Sigmoid colon (tissue), 7 donors: ENCODE measurements around the gene EML6. TPM values are rescaled to one million over a fixed set of nuclear protein-coding genes. Genes with fewer than 3 reads are reported as not detected.

Experiments used
- DNase-seq: peaks from one replicate; pipeline ENCODE4 v3.0.0-alpha.2; 2019
- H3K27ac ChIP-seq, 4 donors: fragments of 200-600 bp; sonication (generic); one replicate each; pipeline ENCODE4 v1.5.1; 2016 to 2019; ENCODE audit warnings: mild to moderate bottlenecking in 1 of 4
- H3K27me3 ChIP-seq, 3 donors: fragments of 200-600 bp; sonication (generic); one replicate each; pipeline ENCODE4 v1.5.1; 2019; ENCODE audit warnings: mild to moderate bottlenecking in 1 of 3
- H3K36me3 ChIP-seq, 4 donors: fragments of 200-600 bp; sonication (generic); one replicate each; pipeline ENCODE4 v1.5.1; 2016 to 2019
- H3K4me1 ChIP-seq, 4 donors: fragments of 200-600 bp; sonication (generic); one replicate each; pipeline ENCODE4 v1.5.1; 2017 to 2019
- H3K4me3 ChIP-seq, 4 donors: fragments of 200-600 bp; sonication (generic); one replicate each; pipeline ENCODE4 v1.5.1; 2017 to 2019; ENCODE audit warnings: mild to moderate bottlenecking in 2 of 4, moderate library complexity in 1 of 4
- H3K9me3 ChIP-seq, 4 donors: fragments of 200-600 bp in 3 of 4; sonication (generic) in 3 of 4; one replicate each; pipeline versions ENCODE4 v1.5.1 to v1.6.1; 2013 to 2019
- CTCF ChIP-seq, 4 experiments: fragments of 450-650 bp in 3 of 4; fragments of 200-600 bp in 1 of 4; IDR thresholded peaks; one replicate each; pipeline ENCODE4 v1.5.1; 2016 to 2019; ENCODE audit warnings: antibody characterized with exemption in 4 of 4, mild to moderate bottlenecking in 3 of 4, moderate library complexity in 2 of 4
- EP300 ChIP-seq, 4 donors: sonication (generic); formaldehyde crosslinking; IDR thresholded peaks; one replicate each; pipeline ENCODE4 v1.6.1; 2017; ENCODE audit warnings: antibody characterized with exemption in 4 of 4
- POLR2A ChIP-seq, 2 donors: fragments of 450-650 bp; IDR thresholded peaks; one replicate each; pipeline ENCODE4 v1.6.1; 2016; ENCODE audit warnings: antibody characterized with exemption in 2 of 2, mild to moderate bottlenecking in 2 of 2, moderate library complexity in 2 of 2
- POLR2AphosphoS5 ChIP-seq, 4 donors: sonication (generic); formaldehyde crosslinking; IDR thresholded peaks; one replicate each; pipeline ENCODE4 v1.6.1; 2017; ENCODE audit warnings: antibody characterized with exemption in 4 of 4
- WGBS, 2 donors: extraction: QIAGEN DNeasy Blood & Tissue Kit; methylation state at CpG; one replicate each; pipeline ENCODE4 v1.1.7; 2013; 5-methylcytosine and 5-hydroxymethylcytosine counted together
- intact Hi-C: fragments of 100-400 bp; cut with DNase I; formaldehyde crosslinking; loops from one replicate; pipeline ENCODE4 v1.15.1; 2023
- polyA plus RNA-seq, 3 donors: library from polyadenylated mRNA; stranded (reverse); fragments of 200-250 nt; gene quantifications; one replicate each; pipeline ENCODE4 v1.2.3, GENCODE V29; 2013
- total RNA-seq, 4 donors: library from RNA; depleted of rRNA; stranded (reverse); fragments of >200 nt; gene quantifications; one replicate each; pipeline ENCODE4 v1.1.0, GENCODE V29; 2016
- donor health status: healthy with polysubstance abuse.
- donor health status: Bipolar disorder and iron deficiency.
- donor health status: healthy.

EML6 gene
- total and polyA plus RNA-seq, 7 donors: 0.46 to 2.2 (median 1.2) TPM

GRCh38 chr2:54945391-54946219 is 222.1 kb downstream of the EML6 start:
- Histone ChIP-seq H3K36me3 (no peaks in the 10 kb centered on the region), H3K27me3 (no peaks in the 10 kb centered on the region), H3K9me3 (no peaks in the 10 kb centered on the region), H3K4me3 (no peak overlapping the region), H3K4me1 (peaks cover 0 to 9% (median 0%) of the 10 kb centered on the region in 4 donors), H3K27ac (peak overlapping the region in 3 of 4 donors; percentile 31 to 57 (median 40))
- WGBS, 2 donors: 68 to 72% methylated on average over 8 of the region's 8 CpGs
- TF ChIP-seq CTCF (IDR thresholded peaks at IDR 0.05) (no peak), POLR2A (IDR thresholded peaks at IDR 0.05) (no peak), POLR2AphosphoS5 (IDR thresholded peaks at IDR 0.05) (no peak), EP300 (IDR thresholded peaks at IDR 0.05) (no peak)
- intact Hi-C loops: no loop called here
- peak; percentile 85 for DNase-seq

- TF ChIP-seq POLR2AphosphoS5 (IDR thresholded peaks at IDR 0.05): no peak
- no peak for TF ChIP-seq EP300 (IDR thresholded peaks at IDR 0.05)
- TF ChIP-seq POLR2A (IDR thresholded peaks at IDR 0.05): no peak
- TF ChIP-seq CTCF (IDR thresholded peaks at IDR 0.05): no peak
- Histone ChIP-seq H3K4me1 (peaks cover 0 to 9% (median 0%) of the 10 kb centered on the region in 4 donors), H3K9me3 (no peaks in the 10 kb centered on the region), H3K27ac (peak overlapping the region in 3 of 4 donors; percentile 31 to 57 (median 40)), H3K4me3 (no peak overlapping the region), H3K36me3 (no peaks in the 10 kb centered on the region), H3K27me3 (no peaks in the 10 kb centered on the region)
- intact Hi-C loops: no loop called here
- DNase-seq: no peak
- WGBS, 2 donors: 90 to 92% methylated on average over 9 of the region's 9 CpGs
These were observed 222.9 kb downstream of the EML6 start for GRCh38 chr2:54946220-54946805.

GRCh38 chr2:54947136-54947535 is 223.7 kb downstream of the EML6 start:
- H3K9me3 ChIP-seq: no peaks in the 10 kb centered on the region
- no peak overlapping the region for H3K4me3 ChIP-seq
- no peaks in the 10 kb centered on the region for H3K36me3 ChIP-seq
- no peak overlapping the region for H3K27ac ChIP-seq
- 91% methylated on average over 11 of the region's 11 CpGs for WGBS, 2 donors
- intact Hi-C loops: no loop called here
- H3K27me3 ChIP-seq: no peaks in the 10 kb centered on the region
- no peak for TF ChIP-seq CTCF (IDR thresholded peaks at IDR 0.05)
- peaks cover 0 to 9% (median 0%) of the 10 kb centered on the region in 4 donors for H3K4me1 ChIP-seq
- no peak for DNase-seq

- TF ChIP-seq POLR2AphosphoS5 (IDR thresholded peaks at IDR 0.05) (no peak), POLR2A (IDR thresholded peaks at IDR 0.05) (no peak), EP300 (IDR thresholded peaks at IDR 0.05) (no peak), CTCF (IDR thresholded peaks at IDR 0.05) (no peak)
These were observed 224.2 kb downstream of the EML6 start for GRCh38 chr2:54947646-54948045.

More at GRCh38 chr2:54947646-54948045, 224.2 kb downstream of the EML6 start:
- H3K27me3 ChIP-seq: no peaks in the 10 kb centered on the region
- H3K4me3 ChIP-seq: no peak overlapping the region
- 95 to 96% methylated on average over 9 of the region's 9 CpGs for WGBS, 2 donors
- H3K9me3 ChIP-seq: no peaks in the 10 kb centered on the region
- H3K4me1 ChIP-seq: peaks cover 0 to 9% (median 0%) of the 10 kb centered on the region in 4 donors
- no peak overlapping the region for H3K27ac ChIP-seq
- intact Hi-C loops: no loop called here
- no peaks in the 10 kb centered on the region for H3K36me3 ChIP-seq
- no peak for DNase-seq
